Aorta (tissue), 5 donors: ENCODE data around the gene DPF3. TPM values are rescaled to one million over a fixed set of nuclear protein-coding genes. Genes with fewer than 3 reads are reported as not detected.

Experiments used
- ATAC-seq: fragments of 200-7000 bp; cut with Tn5 transposase; one replicate; pipeline ENCODE4 v1.9.1; 2022; ENCODE audit warnings: moderate library complexity; ENCODE audit not compliant: low FRiP score
- DNase-seq, 2 donors: peaks; one replicate each; pipeline ENCODE4 v3.0.0-alpha.2; 2020
- H3K27ac ChIP-seq, 2 donors: one replicate each; pipeline ENCODE4 v1.5.1; 2013; ENCODE audit warnings: low read length in 2 of 2, mild to moderate bottlenecking in 2 of 2, moderate library complexity in 2 of 2, control low read depth in 1 of 2, inconsistent platforms in 1 of 2, low read depth in 1 of 2
- H3K27me3 ChIP-seq, 2 donors: one replicate each; pipeline ENCODE4 v1.6.1; 2013; ENCODE audit warnings: control low read depth in 1 of 2, low read length in 1 of 2, mild to moderate bottlenecking in 1 of 2, moderate library complexity in 1 of 2; ENCODE audit not compliant: insufficient read depth in 2 of 2, control insufficient read depth in 1 of 2
- H3K36me3 ChIP-seq, 2 donors: one replicate each; pipeline ENCODE4 v1.6.1; 2013; ENCODE audit warnings: control low read depth in 1 of 2, low read length in 1 of 2, mild to moderate bottlenecking in 1 of 2; ENCODE audit not compliant: insufficient read depth in 2 of 2, control insufficient read depth in 1 of 2
- H3K4me1 ChIP-seq, 2 donors: one replicate each; pipeline ENCODE4 v1.6.1; 2013; ENCODE audit warnings: low read length in 2 of 2, control low read depth in 1 of 2, mild to moderate bottlenecking in 1 of 2, moderate library complexity in 1 of 2; ENCODE audit not compliant: insufficient read depth in 2 of 2, control insufficient read depth in 1 of 2
- H3K4me3 ChIP-seq, 2 donors: one replicate each; pipeline ENCODE4 v1.5.1; 2013; ENCODE audit warnings: low read length in 2 of 2, control low read depth in 1 of 2, mild to moderate bottlenecking in 1 of 2
- H3K9me3 ChIP-seq: one replicate; pipeline ENCODE4 v1.6.1; 2013; ENCODE audit warnings: mild to moderate bottlenecking, low read length; ENCODE audit not compliant: control insufficient read depth
- WGBS, 2 donors: extraction: QIAGEN DNeasy Blood & Tissue Kit; methylation state at CpG; one replicate each; pipeline ENCODE4 v1.1.7; 2013; 5-methylcytosine and 5-hydroxymethylcytosine counted together
- intact Hi-C, 2 donors: fragments of 100-400 bp; cut with DNase I; formaldehyde crosslinking; loops; one replicate each; pipeline versions ENCODE4 v1.14.2 to v1.15.0; 2022
- polyA plus RNA-seq, 2 donors: library from polyadenylated mRNA; stranded (reverse); fragments of 200-250 nt; gene quantifications; one replicate each; pipeline ENCODE4 v1.2.3, GENCODE V29; 2013
- total RNA-seq, 2 donors: library from RNA; stranded (reverse); fragmentation: NEBNext Ultra II Directional; extraction: Animal tissue kit (Norgen Biotek cat#: 25700); gene quantifications; one replicate each; pipeline ENCODE4 v1.2.1, GENCODE V29; 2021
- donor health status: healthy with polysubstance abuse.
- donor health status: Bipolar disorder and iron deficiency.
- donor health status: DM: no; HTN: no; CAD: no.
- donor health status: DM: no; HTN: no; CAD: no.
- donor health status: DM: yes; HTN: yes; CAD: no.

DPF3 gene
- total and polyA plus RNA-seq, 4 donors, result 0.15 to 2.2 (median 0.70) TPM

- H3K36me3 ChIP-seq, result no peaks in the 10 kb centered on the region
- ATAC-seq, result no peak
- no peak overlapping the region for H3K4me3 ChIP-seq
- 89 to 96% methylated on average over 3 of the region's 3 CpGs for WGBS, 2 donors
- DNase-seq, result no peak
- intact Hi-C loops, result no loop called here
- H3K27ac ChIP-seq, result no peak overlapping the region
- no peaks in the 10 kb centered on the region for H3K27me3 ChIP-seq
- no peaks in the 10 kb centered on the region for H3K9me3 ChIP-seq
- H3K4me1 ChIP-seq, result no peaks in the 10 kb centered on the region
Observed at GRCh38 chr14:72868500-72868899, 25.4 kb downstream of the DPF3 start.

- intact Hi-C loops, result no loop called here
- DNase-seq, result no peak
- Histone ChIP-seq H3K36me3 (no peaks in the 10 kb centered on the region), H3K4me1 (no peaks in the 10 kb centered on the region), H3K9me3 (no peaks in the 10 kb centered on the region), H3K27me3 (no peaks in the 10 kb centered on the region), H3K4me3 (no peak overlapping the region), H3K27ac (no peak overlapping the region)
- no peak for ATAC-seq
- 75 to 77% methylated on average over 6 of the region's 6 CpGs for WGBS, 2 donors
Observed at GRCh38 chr14:72864712-72865365, 29.1 kb downstream of the DPF3 start.

DNA sequence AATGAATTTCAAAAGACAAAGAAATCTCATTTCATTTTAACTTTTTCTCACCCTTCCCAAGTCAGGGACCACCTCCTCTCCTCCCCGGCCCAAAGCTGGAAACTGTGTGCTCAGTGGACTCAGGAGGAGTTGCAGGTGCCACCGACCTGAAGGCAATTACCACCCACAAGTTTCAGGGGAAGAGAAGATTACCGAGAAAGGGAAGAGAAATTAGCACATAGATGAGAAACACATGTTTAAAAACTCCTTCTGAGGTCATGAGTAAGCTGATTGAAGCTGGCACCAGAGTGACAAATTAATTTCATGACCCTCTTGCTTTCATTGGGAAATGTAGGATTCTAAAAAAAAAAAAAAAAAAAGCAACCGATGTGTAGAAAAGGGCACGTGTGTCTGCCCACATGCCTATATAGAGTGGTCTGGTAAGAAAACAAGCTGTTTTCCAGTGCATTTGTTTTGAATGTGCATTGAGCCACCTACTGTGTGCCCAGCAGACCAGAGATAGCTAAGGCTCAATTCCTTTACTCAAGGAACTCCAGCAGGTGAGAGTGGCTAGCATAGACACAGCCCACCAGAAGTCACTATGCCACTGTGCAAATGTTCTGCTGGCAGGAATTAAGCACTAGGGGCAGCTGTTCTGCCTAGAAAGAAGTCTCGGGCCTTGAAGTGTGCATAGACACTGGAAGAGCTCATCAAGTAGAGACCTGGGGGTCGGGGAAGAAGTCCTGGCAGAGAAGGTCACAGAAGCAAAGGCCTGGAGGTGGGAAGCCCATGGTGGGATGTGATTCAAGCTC lies 30.5 kb downstream of the DPF3 start:
- no peak overlapping the region for H3K4me3 ChIP-seq
- WGBS, 2 donors, result 59 to 73% methylated on average over 7 of the region's 7 CpGs
- DNase-seq, result no peak
- H3K27ac ChIP-seq, result no peak overlapping the region
- no peak for ATAC-seq
- intact Hi-C loops, result no loop called here
- no peaks in the 10 kb centered on the region for H3K9me3 ChIP-seq
- H3K4me1 ChIP-seq, result no peaks in the 10 kb centered on the region
- H3K36me3 ChIP-seq, result no peaks in the 10 kb centered on the region
- H3K27me3 ChIP-seq, result no peaks in the 10 kb centered on the region

DNA sequence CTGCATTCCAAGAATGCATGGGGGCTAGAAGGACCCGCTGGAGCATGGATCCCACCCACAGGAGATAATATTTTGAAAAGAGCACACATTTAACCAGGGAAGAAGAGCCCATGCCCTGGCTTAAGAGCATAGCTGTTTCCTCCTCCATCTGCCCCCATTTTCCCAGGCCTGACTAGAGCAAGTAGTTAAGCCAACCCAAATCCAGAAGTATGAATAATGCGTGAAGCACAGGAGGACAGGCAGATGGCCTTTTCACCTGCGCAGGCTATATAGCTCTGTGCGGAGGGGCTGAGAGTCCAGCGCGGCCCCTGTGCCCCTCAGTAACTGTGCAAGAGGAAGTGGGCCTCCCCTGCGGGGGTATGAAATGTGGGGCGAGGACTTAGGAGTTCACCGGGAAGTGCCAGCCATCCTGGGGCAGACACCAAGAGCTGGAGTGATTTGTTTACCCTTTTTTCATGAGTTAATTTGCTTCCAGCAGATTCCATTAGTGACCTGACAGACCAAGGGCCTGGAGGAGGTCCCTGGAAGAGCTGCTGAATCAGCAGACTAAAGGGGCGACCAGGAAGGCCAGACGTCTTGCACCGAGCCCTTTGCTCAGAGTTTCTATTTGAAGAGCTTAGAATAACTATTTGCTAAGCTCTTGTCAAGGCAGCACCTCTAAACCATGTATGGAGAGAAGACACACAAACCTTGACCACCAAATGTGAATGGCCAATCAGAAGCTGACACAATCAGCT lies 37.2 kb downstream of the DPF3 start:
- Histone ChIP-seq H3K9me3 (no peaks in the 10 kb centered on the region), H3K4me3 (no peak overlapping the region), H3K27me3 (no peaks in the 10 kb centered on the region), H3K4me1 (peaks cover 0 to 3% of the 10 kb centered on the region in 2 donors), H3K27ac (no peak overlapping the region), H3K36me3 (no peaks in the 10 kb centered on the region)
- no peak for ATAC-seq
- intact Hi-C loops, result no loop called here
- 77 to 82% methylated on average over 12 of the region's 12 CpGs for WGBS, 2 donors
- DNase-seq, result no peak

DNA sequence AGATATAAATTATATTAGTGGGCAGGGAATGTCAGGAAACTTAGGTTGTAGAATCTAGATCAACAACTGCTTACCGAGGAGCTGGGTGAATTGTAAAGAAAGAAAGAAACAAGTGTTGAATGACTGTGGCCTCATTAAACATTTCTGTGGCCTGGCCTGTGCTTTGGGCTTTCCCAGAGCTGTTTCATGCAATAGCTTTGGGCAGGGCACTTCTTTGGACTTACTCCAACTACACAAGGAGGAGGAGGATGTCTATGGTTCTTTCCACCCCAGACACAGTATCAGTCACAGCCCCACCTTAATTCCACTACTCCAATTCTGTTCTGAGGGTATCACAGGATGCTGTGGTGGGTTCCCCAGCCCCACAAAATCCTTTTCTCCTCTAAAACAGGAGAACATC lies 38.0 kb downstream of the DPF3 start:
- Histone ChIP-seq H3K4me3 (no peak overlapping the region), H3K27me3 (no peaks in the 10 kb centered on the region), H3K9me3 (no peaks in the 10 kb centered on the region), H3K36me3 (no peaks in the 10 kb centered on the region), H3K4me1 (peaks cover 0 to 3% of the 10 kb centered on the region in 2 donors), H3K27ac (no peak overlapping the region)
- 62 to 78% methylated on average over 1 of the region's 1 CpG for WGBS, 2 donors
- ATAC-seq, result no peak
- intact Hi-C loops, result no loop called here
- no peak for DNase-seq

DNA sequence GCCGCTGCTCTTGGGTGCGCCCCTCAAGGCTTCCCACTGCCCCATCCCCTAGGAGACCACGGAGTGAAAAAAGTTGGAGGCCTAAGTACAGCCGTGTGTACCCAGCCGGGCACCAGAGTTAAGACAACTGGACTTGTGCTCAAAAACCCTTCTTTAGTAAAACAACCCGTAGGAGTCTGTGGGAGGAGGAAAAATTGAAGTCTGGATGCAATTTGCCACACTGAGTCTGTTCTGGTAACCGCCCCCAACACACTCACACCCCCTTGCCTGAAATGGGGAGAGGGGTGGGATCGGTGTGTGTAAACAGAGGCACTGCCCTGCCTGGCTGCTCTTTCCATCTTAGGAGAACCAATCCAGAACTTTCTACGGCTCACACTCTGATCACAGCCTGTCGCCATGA lies 41.7 kb downstream of the DPF3 start:
- ATAC-seq, result no peak
- WGBS, 2 donors, result 77 to 85% methylated on average over 10 of the region's 10 CpGs
- H3K36me3 ChIP-seq, result no peaks in the 10 kb centered on the region

DNA sequence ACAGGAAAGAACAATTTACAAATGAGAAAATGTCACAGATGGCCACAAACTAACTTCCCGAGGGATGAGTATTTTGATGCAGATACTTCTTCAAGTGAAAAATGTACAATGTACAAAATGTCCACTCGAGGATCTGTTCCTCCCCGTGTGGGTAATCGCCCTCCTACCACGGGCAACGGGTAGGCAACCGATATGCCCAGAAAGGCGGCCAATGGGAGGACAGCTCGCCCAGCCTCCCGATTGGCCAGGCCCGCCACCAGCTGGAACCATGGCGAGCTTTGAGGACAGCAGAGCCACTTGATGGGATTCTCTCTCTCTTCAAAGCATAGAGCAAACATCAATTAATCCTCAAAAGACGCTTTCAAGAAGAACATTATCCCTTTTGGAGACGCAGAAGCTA lies 42.3 kb downstream of the DPF3 start:
- intact Hi-C loops, result loop anchor here in 1 of 2 donors (2.0 kb wide), 1 partner anchor 15 kb away; no protein-coding TSS in a partner anchor

More for the DNA sequence above, 41.7 kb downstream of the DPF3 start:
- no peak for DNase-seq
- intact Hi-C loops, result no loop called here
- H3K27ac ChIP-seq, result no peak overlapping the region
- no peaks in the 10 kb centered on the region for H3K27me3 ChIP-seq
- H3K9me3 ChIP-seq, result no peaks in the 10 kb centered on the region
- H3K4me1 ChIP-seq, result peaks cover 0 to 3% of the 10 kb centered on the region in 2 donors
- no peak overlapping the region for H3K4me3 ChIP-seq

DNA sequence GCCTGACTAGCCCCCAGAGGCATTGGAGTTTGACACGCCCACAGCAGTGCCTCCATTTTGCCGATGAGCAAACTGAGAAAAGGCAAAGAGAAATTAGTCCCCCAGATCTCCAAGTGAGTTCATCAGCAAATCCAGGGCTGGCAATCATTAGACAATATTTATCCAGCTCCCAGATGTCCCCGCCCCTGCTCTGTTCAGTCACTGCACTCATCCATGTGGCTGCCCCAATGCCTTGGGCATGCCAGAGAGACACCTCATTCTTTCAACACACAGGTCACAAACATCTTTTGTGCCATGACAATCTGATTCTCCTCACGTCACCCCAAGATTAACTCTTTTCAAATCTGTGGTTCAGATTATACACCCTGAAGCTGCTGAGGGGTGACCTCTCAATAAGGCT lies 43.5 kb downstream of the DPF3 start:
- no peak for ATAC-seq

More for the DNA sequence above, 42.3 kb downstream of the DPF3 start:
- ATAC-seq (no peak), DNase-seq (no peak)
- Histone ChIP-seq H3K9me3 (no peaks in the 10 kb centered on the region), H3K4me3 (no peak overlapping the region), H3K36me3 (no peaks in the 10 kb centered on the region), H3K4me1 (peaks cover 0 to 3% of the 10 kb centered on the region in 2 donors), H3K27me3 (no peaks in the 10 kb centered on the region), H3K27ac (no peak overlapping the region)
- 86 to 88% methylated on average over 14 of the region's 14 CpGs for WGBS, 2 donors

More for the DNA sequence above, 43.5 kb downstream of the DPF3 start:
- no peak overlapping the region for H3K27ac ChIP-seq
- intact Hi-C loops, result loop anchor here in 1 of 2 donors (2.0 kb wide), 1 partner anchor 14 kb away; no protein-coding TSS in a partner anchor
- DNase-seq, result no peak
- H3K27me3 ChIP-seq, result no peaks in the 10 kb centered on the region
- WGBS, 2 donors, result 94 to 96% methylated on average over 4 of the region's 4 CpGs
- no peaks in the 10 kb centered on the region for H3K36me3 ChIP-seq
- H3K9me3 ChIP-seq, result no peaks in the 10 kb centered on the region
- H3K4me1 ChIP-seq, result peaks cover 0 to 3% of the 10 kb centered on the region in 2 donors
- no peak overlapping the region for H3K4me3 ChIP-seq
